Measurements from ENCODE around the gene JAZF1. TPM values are rescaled to one million over a fixed set of nuclear protein-coding genes. Genes with fewer than 3 reads are reported as not detected.

The JAZF1 gene
- total RNA-seq, 1 experiment from 2014 or later: 0.95 TPM

DNA sequence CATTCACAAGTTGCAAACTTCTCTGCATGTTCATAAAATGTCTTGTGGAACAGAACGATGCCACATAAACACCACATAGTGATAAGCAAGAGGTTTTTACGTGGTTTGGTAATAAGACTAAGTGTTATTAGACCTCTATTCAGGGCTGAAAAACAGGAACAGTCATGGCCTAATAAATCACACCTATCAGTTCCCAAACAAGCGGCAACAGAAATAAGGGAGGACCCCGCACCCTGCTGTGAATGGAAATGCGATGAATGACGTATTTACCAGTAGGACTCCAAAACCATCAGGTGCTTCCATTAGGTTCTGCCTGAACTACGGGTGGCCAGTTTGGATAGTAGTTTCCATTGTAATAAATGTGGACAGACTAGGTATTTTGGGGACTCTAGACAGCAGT, 311.5 kb downstream of the JAZF1 start:
- Histone ChIP-seq H3K4me3 (ENCODE audit: low read depth, low read length) (no peak overlapping the region), H3K36me3 (ENCODE audit: control insufficient read depth, insufficient read depth, low read length) (no peaks in the 10 kb centered on the region), H3K4me1 (no peaks in the 10 kb centered on the region), H3K9me3 (no peaks in the 10 kb centered on the region), H3K27me3 (replicated peaks; ENCODE audit: control insufficient read depth, insufficient read depth, low read length) (no peaks in the 10 kb centered on the region; the same call in none of the 2 replicates)
- Mint-ChIP-seq H3K9me3 (ENCODE audit: unreplicated experiment) (no peaks in the 10 kb centered on the region), H3K27me3 (ENCODE audit: insufficient read depth, unreplicated experiment) (peaks cover 4% of the 10 kb centered on the region), H3K27ac (ENCODE audit: unreplicated experiment) (no peak overlapping the region), H3K4me3 (ENCODE audit: unreplicated experiment) (no peak overlapping the region), H3K4me1 (ENCODE audit: low read depth, unreplicated experiment) (no peaks in the 10 kb centered on the region), H3K36me3 (ENCODE audit: insufficient read depth, unreplicated experiment) (no peaks in the 10 kb centered on the region)
- ChIA-PET POLR2A (no interaction called here), CTCF (no interaction called here)
- BruUV-seq (replicated peaks): no TSS peak
- DNase-seq: no peak
- intact Hi-C loops (cut with micrococcal nuclease; ENCODE audit: unreplicated experiment): no loop called here
- TF ChIP-seq, protein P1, sequence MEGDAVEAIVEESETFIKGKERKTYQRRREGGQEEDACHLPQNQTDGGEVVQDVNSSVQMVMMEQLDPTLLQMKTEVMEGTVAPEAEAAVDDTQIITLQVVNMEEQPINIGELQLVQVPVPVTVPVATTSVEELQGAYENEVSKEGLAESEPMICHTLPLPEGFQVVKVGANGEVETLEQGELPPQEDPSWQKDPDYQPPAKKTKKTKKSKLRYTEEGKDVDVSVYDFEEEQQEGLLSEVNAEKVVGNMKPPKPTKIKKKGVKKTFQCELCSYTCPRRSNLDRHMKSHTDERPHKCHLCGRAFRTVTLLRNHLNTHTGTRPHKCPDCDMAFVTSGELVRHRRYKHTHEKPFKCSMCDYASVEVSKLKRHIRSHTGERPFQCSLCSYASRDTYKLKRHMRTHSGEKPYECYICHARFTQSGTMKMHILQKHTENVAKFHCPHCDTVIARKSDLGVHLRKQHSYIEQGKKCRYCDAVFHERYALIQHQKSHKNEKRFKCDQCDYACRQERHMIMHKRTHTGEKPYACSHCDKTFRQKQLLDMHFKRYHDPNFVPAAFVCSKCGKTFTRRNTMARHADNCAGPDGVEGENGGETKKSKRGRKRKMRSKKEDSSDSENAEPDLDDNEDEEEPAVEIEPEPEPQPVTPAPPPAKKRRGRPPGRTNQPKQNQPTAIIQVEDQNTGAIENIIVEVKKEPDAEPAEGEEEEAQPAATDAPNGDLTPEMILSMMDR (IDR thresholded peaks at IDR 0.05; ENCODE audit: insufficient read depth in 1 of 2, low read depth in 1 of 2, low read length in 1 of 2, severe bottlenecking in 1 of 2, unreplicated experiment in 1 of 2): no peak

DNA sequence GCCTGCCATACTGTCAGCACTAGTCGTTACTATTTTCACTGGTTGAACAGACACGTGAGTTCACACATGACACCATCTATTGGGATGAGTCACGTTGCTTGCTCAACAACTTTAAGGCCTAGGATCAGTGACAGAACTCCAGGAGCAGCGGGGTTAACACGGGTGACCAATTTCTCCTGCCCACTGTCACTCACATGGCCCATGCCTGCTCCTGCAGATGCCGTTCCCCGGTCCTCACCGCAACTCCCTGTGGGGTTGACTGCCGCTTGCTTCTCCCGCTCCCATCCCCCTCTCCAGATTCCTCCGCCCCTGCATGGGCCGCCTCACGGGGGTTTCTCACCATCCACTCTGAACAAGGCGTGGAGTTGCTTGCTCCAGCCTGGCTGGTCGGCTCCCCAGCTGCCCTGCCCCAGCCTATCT, 312.5 kb downstream of the JAZF1 start:
- no peaks in the 10 kb centered on the region for H3K4me1 Mint-ChIP-seq (ENCODE audit: low read depth, unreplicated experiment)
- no peak overlapping the region for H3K27ac Mint-ChIP-seq (ENCODE audit: unreplicated experiment)
- Histone ChIP-seq H3K4me1 (no peaks in the 10 kb centered on the region), H3K27me3 (replicated peaks; ENCODE audit: control insufficient read depth, insufficient read depth, low read length) (no peaks in the 10 kb centered on the region; the same call in none of the 2 replicates), H3K9me3 (no peaks in the 10 kb centered on the region), H3K36me3 (ENCODE audit: control insufficient read depth, insufficient read depth, low read length) (no peaks in the 10 kb centered on the region), H3K4me3 (ENCODE audit: low read depth, low read length) (no peak overlapping the region)
- no peaks in the 10 kb centered on the region for H3K9me3 Mint-ChIP-seq (ENCODE audit: unreplicated experiment)
- H3K4me3 Mint-ChIP-seq (ENCODE audit: unreplicated experiment): no peak overlapping the region
- intact Hi-C loops (cut with micrococcal nuclease; ENCODE audit: unreplicated experiment): no loop called here
- H3K27me3 Mint-ChIP-seq (ENCODE audit: insufficient read depth, unreplicated experiment): peaks cover 4% of the 10 kb centered on the region
- CTCF ChIA-PET: no interaction called here
- no TSS peak for BruUV-seq (replicated peaks)
- TF ChIP-seq, protein P1 (IDR thresholded peaks at IDR 0.05; ENCODE audit: insufficient read depth in 1 of 2, low read depth in 1 of 2, low read length in 1 of 2, severe bottlenecking in 1 of 2, unreplicated experiment in 1 of 2): no peak
- no peaks in the 10 kb centered on the region for H3K36me3 Mint-ChIP-seq (ENCODE audit: insufficient read depth, unreplicated experiment)
- DNase-seq: no peak
- POLR2A ChIA-PET: no interaction called here

DNA sequence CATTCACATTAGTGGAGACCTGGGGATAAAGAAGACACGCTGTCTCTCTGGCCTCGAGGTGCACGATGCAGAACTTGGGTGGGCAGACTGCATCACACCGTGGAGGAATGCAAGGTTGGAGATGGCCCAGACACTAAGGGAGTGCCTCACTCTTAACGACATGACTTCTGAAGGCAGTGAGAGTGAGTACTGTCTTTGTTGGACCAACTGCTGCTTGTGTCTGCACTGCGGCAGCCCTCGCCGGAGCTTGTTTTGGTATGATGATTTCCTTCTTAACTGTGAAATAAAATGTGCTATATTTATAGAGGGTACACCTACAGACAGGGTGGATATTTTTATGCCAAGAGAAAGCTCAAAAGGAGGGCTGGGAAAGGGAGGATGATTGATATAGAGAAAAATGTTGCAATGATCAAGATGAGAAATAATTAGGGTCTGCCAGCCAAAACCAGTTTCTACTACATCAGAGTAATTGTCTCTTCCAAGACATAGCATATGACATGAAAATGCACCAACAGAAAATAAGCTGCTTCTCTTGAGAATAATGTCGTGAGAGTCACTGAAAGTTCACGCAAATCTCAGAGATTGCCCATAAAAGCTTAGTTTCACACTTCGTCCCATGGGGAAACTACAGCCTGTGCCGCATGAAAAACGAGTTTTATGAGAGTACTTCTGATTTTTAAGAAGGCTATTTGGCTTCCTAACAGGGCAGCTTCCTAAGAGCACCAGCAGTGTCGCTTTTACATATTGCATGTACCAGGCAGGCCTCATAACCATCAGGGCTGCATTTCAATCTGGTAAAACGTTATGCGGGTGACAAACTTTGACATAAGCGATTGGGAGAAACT, 313.5 kb downstream of the JAZF1 start:
- POLR2A ChIA-PET: no interaction called here
- Mint-ChIP-seq H3K27me3 (ENCODE audit: insufficient read depth, unreplicated experiment) (peaks cover 5% of the 10 kb centered on the region), H3K36me3 (ENCODE audit: insufficient read depth, unreplicated experiment) (no peaks in the 10 kb centered on the region), H3K9me3 (ENCODE audit: unreplicated experiment) (no peaks in the 10 kb centered on the region), H3K4me3 (ENCODE audit: unreplicated experiment) (no peak overlapping the region), H3K4me1 (ENCODE audit: low read depth, unreplicated experiment) (no peaks in the 10 kb centered on the region), H3K27ac (ENCODE audit: unreplicated experiment) (no peak overlapping the region)
- TF ChIP-seq, protein P1 (IDR thresholded peaks at IDR 0.05; ENCODE audit: insufficient read depth in 1 of 2, low read depth in 1 of 2, low read length in 1 of 2, severe bottlenecking in 1 of 2, unreplicated experiment in 1 of 2): no peak
- Histone ChIP-seq H3K27me3 (replicated peaks; ENCODE audit: control insufficient read depth, insufficient read depth, low read length) (no peaks in the 10 kb centered on the region; the same call in none of the 2 replicates), H3K4me1 (no peaks in the 10 kb centered on the region), H3K9me3 (no peaks in the 10 kb centered on the region), H3K4me3 (ENCODE audit: low read depth, low read length) (no peak overlapping the region), H3K36me3 (ENCODE audit: control insufficient read depth, insufficient read depth, low read length) (no peaks in the 10 kb centered on the region)
- intact Hi-C loops (cut with micrococcal nuclease; ENCODE audit: unreplicated experiment): no loop called here
- CTCF ChIA-PET: no interaction called here
- no peak for DNase-seq
- BruUV-seq (replicated peaks): no TSS peak
